ENCODE data around the gene CLNK.

- TF ChIP-seq HDAC2 (IDR thresholded peaks at IDR 0.05) (no peak), JUN (IDR thresholded peaks at IDR 0.05) (no peak), CBX8 (IDR thresholded peaks at IDR 0.05) (no peak), KDM1A (IDR thresholded peaks at IDR 0.05; ENCODE audit: low read depth) (no peak), ZC3H11A (IDR thresholded peaks at IDR 0.05) (no peak), JUNB (IDR thresholded peaks at IDR 0.05) (no peak), ESRRA (IDR thresholded peaks at IDR 0.05; ENCODE audit: borderline replicate concordance, low read length) (no peak), ATOH8 (CRISPR knock-in tag; IDR thresholded peaks at IDR 0.05; ENCODE audit: low read depth) (no peak)
- TF ChIP-seq, protein P1, sequence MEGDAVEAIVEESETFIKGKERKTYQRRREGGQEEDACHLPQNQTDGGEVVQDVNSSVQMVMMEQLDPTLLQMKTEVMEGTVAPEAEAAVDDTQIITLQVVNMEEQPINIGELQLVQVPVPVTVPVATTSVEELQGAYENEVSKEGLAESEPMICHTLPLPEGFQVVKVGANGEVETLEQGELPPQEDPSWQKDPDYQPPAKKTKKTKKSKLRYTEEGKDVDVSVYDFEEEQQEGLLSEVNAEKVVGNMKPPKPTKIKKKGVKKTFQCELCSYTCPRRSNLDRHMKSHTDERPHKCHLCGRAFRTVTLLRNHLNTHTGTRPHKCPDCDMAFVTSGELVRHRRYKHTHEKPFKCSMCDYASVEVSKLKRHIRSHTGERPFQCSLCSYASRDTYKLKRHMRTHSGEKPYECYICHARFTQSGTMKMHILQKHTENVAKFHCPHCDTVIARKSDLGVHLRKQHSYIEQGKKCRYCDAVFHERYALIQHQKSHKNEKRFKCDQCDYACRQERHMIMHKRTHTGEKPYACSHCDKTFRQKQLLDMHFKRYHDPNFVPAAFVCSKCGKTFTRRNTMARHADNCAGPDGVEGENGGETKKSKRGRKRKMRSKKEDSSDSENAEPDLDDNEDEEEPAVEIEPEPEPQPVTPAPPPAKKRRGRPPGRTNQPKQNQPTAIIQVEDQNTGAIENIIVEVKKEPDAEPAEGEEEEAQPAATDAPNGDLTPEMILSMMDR (IDR thresholded peaks at IDR 0.05), result no peak
- TF ChIP-seq, protein P2, sequence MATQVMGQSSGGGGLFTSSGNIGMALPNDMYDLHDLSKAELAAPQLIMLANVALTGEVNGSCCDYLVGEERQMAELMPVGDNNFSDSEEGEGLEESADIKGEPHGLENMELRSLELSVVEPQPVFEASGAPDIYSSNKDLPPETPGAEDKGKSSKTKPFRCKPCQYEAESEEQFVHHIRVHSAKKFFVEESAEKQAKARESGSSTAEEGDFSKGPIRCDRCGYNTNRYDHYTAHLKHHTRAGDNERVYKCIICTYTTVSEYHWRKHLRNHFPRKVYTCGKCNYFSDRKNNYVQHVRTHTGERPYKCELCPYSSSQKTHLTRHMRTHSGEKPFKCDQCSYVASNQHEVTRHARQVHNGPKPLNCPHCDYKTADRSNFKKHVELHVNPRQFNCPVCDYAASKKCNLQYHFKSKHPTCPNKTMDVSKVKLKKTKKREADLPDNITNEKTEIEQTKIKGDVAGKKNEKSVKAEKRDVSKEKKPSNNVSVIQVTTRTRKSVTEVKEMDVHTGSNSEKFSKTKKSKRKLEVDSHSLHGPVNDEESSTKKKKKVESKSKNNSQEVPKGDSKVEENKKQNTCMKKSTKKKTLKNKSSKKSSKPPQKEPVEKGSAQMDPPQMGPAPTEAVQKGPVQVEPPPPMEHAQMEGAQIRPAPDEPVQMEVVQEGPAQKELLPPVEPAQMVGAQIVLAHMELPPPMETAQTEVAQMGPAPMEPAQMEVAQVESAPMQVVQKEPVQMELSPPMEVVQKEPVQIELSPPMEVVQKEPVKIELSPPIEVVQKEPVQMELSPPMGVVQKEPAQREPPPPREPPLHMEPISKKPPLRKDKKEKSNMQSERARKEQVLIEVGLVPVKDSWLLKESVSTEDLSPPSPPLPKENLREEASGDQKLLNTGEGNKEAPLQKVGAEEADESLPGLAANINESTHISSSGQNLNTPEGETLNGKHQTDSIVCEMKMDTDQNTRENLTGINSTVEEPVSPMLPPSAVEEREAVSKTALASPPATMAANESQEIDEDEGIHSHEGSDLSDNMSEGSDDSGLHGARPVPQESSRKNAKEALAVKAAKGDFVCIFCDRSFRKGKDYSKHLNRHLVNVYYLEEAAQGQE (IDR thresholded peaks at IDR 0.05), result no peak
These were observed 45.5 kb downstream of the CLNK start for GRCh38 chr4:10639100-10639499.
